Measurements from ENCODE around the gene LAMC1. TPM values are rescaled to one million over a fixed set of nuclear protein-coding genes. Genes with fewer than 3 reads are reported as not detected.

LAMC1 gene
- total RNA-seq, 4 donors from 2014 or later = 288 to 318 (median 304) TPM

DNA sequence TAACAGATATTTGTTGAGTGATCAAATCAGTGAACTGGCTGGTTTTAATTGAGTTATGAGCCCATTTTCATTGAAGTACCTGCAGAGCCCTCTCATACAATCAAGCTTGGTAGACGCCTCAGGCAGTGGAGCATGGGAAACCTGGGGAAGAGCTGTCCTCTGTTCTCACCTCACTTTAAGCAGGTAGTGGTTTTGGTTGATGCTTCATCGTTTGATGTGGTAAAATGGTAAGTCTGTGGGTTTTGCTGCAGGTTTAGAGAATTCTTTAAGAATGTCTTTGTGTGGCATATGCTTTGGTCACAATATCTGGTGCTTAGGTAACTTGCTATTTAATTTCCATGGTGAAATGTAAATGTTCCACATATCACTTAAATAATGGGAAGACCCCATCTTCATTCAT, 10.0 kb downstream of the LAMC1 start:
- Histone ChIP-seq H3K9me3 (no peaks in the 10 kb centered on the region), H3K27me3 (no peaks in the 10 kb centered on the region), H3K27ac (peak overlapping the region in 3 of 4 donors; percentile 54 to 100 (median 99)), H3K4me3 (no peak overlapping the region), H3K36me3 (peaks cover 0 to 9% (median 0%) of the 10 kb centered on the region in 3 donors), H3K4me1 (peaks cover 0 to 94% (median 38%) of the 10 kb centered on the region in 4 donors)
- no peak for TF ChIP-seq POLR2A (IDR thresholded peaks at IDR 0.05)
- no peak for TF ChIP-seq EP300 (IDR thresholded peaks at IDR 0.05)
- TF ChIP-seq, protein P1, sequence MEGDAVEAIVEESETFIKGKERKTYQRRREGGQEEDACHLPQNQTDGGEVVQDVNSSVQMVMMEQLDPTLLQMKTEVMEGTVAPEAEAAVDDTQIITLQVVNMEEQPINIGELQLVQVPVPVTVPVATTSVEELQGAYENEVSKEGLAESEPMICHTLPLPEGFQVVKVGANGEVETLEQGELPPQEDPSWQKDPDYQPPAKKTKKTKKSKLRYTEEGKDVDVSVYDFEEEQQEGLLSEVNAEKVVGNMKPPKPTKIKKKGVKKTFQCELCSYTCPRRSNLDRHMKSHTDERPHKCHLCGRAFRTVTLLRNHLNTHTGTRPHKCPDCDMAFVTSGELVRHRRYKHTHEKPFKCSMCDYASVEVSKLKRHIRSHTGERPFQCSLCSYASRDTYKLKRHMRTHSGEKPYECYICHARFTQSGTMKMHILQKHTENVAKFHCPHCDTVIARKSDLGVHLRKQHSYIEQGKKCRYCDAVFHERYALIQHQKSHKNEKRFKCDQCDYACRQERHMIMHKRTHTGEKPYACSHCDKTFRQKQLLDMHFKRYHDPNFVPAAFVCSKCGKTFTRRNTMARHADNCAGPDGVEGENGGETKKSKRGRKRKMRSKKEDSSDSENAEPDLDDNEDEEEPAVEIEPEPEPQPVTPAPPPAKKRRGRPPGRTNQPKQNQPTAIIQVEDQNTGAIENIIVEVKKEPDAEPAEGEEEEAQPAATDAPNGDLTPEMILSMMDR (IDR thresholded peaks at IDR 0.05) = no peak
- no peak for DNase-seq (ENCODE audit: low spot score in 2 of 2)
- WGBS, 2 donors = 75 to 76% methylated on average over 2 of the region's 2 CpGs

DNA sequence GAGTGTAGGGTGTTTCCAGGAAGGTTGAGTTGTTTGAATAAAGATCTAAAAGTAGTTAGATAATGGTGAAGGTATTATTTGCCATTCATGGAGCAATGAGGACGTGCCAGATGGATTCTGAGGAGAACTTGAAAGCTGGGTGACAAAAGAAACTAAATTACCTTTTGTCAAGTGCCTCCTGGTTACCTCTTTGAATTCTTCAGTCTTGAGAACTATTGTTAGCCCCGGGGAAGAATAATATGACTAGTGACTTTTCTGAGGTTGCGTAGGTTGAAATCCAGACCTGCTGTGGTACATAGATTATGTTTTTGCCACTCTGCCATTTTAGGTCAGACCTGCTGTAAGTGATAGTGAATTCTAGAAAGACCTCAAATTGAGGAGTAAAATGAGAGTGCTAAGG, 11.5 kb downstream of the LAMC1 start:
- TF ChIP-seq POLR2A (IDR thresholded peaks at IDR 0.05) (no peak), EP300 (IDR thresholded peaks at IDR 0.05) (no peak)
- TF ChIP-seq, protein P1 (IDR thresholded peaks at IDR 0.05) = no peak
- 69 to 79% methylated on average over 3 of the region's 3 CpGs for WGBS, 2 donors
- Histone ChIP-seq H3K27me3 (no peaks in the 10 kb centered on the region), H3K4me3 (no peak overlapping the region), H3K27ac (peak overlapping the region in 2 of 4 donors; percentile 36 to 39), H3K4me1 (peaks cover 0 to 94% (median 39%) of the 10 kb centered on the region in 4 donors), H3K36me3 (peaks cover 0 to 9% (median 0%) of the 10 kb centered on the region in 3 donors), H3K9me3 (no peaks in the 10 kb centered on the region)
- no peak for DNase-seq (ENCODE audit: low spot score in 2 of 2)

DNA sequence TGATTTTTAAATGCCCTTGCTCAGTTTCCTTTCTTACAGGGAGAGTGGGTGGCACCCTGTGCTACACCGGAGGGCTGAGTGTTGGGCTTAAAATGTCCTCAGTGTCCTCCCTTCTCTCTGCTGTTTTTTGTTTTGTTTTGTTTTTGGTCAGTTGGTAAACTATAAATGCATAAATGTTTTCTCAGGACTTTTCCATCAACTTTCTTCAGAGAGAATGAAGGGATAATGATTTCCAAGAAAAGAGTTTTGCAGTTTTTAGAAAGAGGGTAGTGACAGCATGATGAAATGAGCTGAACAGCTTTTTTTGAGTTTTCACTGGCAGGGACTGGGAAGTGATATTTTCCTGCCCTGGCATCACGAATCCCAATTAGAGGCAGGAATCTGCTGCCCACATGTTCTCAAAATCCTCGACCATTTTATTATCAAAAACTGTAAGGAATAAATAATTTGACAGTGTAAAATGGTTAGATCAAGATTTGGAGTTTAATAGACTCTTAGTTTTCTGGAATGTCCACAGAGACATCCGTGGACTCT, 15.2 kb downstream of the LAMC1 start:
- 19 to 27% methylated on average over 4 of the region's 4 CpGs for WGBS, 2 donors
- TF ChIP-seq, protein P1 (IDR thresholded peaks at IDR 0.05) = no peak
- no peak for TF ChIP-seq POLR2A (IDR thresholded peaks at IDR 0.05)
- no peak for TF ChIP-seq EP300 (IDR thresholded peaks at IDR 0.05)
- Histone ChIP-seq H3K4me3 (no peak overlapping the region), H3K27ac (peak overlapping the region in 2 of 4 donors; percentile 76 to 90), H3K36me3 (peaks cover 0 to 9% (median 0%) of the 10 kb centered on the region in 3 donors), H3K4me1 (peaks cover 0 to 95% (median 41%) of the 10 kb centered on the region in 4 donors), H3K27me3 (no peaks in the 10 kb centered on the region), H3K9me3 (no peaks in the 10 kb centered on the region)
- no peak for DNase-seq (ENCODE audit: low spot score in 2 of 2)

DNA sequence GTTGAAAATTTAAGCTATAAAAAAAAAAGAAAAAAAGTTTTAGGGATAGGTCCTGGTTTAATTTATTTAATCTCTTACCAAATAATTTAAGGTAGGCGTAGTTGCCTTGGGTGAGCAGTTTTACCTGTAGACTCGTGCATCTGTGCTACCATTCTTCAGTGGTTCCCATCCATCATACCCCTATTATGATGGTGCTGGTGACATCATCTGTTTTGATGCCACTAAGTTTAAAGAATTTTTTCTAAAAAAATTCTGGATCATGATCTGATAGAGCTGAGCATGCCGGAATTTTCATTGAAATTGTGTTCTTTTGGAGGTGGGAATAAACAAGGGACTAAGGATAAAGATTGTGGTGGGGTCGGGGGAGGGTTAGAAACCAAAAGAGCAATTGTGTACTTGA, 15.7 kb downstream of the LAMC1 start:
- TF ChIP-seq, protein P1 (IDR thresholded peaks at IDR 0.05) = no peak
- no peak for TF ChIP-seq POLR2A (IDR thresholded peaks at IDR 0.05)
- TF ChIP-seq EP300 (IDR thresholded peaks at IDR 0.05) = no peak
- Histone ChIP-seq H3K27me3 (no peaks in the 10 kb centered on the region), H3K36me3 (peaks cover 0 to 4% (median 0%) of the 10 kb centered on the region in 3 donors), H3K4me3 (no peak overlapping the region), H3K4me1 (peaks cover 0 to 95% (median 43%) of the 10 kb centered on the region in 4 donors), H3K9me3 (no peaks in the 10 kb centered on the region), H3K27ac (peak overlapping the region in 3 of 4 donors; percentile 57 to 90 (median 76))
- WGBS, 2 donors = 47 to 53% methylated on average over 4 of the region's 4 CpGs
- no peak for DNase-seq (ENCODE audit: low spot score in 2 of 2)

DNA sequence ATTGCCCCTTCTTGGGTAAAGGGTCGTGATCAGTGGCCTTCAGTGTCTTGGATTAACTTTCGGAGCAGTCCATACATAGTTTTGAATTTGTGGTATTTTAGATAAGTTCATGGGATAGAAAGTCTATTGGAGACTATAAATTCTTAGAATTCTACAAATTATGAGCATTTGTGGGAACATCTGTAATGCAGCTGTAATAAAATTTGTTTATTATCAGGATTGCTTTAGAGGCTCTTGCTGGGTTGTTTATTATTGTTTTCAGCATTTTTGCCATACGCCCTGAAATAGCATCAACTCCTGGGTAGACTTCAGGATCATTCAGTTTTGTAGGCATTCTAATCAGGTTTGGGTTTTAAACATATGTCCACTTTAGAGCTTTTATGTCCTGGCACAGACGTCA, 16.1 kb downstream of the LAMC1 start:
- TF ChIP-seq, protein P1 (IDR thresholded peaks at IDR 0.05) = no peak
- TF ChIP-seq EP300 (IDR thresholded peaks at IDR 0.05) (no peak), POLR2A (IDR thresholded peaks at IDR 0.05) (no peak)
- Histone ChIP-seq H3K4me1 (peaks cover 0 to 95% (median 43%) of the 10 kb centered on the region in 4 donors), H3K4me3 (no peak overlapping the region), H3K27ac (peak overlapping the region; percentile 1 to 90 (median 66)), H3K36me3 (peaks cover 0 to under 1% (median 0%) of the 10 kb centered on the region in 3 donors), H3K27me3 (no peaks in the 10 kb centered on the region), H3K9me3 (no peaks in the 10 kb centered on the region)
- DNase-seq (ENCODE audit: low spot score in 2 of 2) = no peak
- WGBS, 2 donors = 30 to 46% methylated on average over 4 of the region's 4 CpGs

All from tibial nerve (tissue), 4 donors.